ENCODE results near the gene OLR1. TPM values are rescaled to one million over a fixed set of nuclear protein-coding genes. Genes with fewer than 3 reads are reported as not detected.

The OLR1 gene
- total RNA-seq, 4 donors from 2014 or later = 0.40 to 1.2 (median 0.58) TPM; not detected in 1

- WGBS = 41% methylated on average over 1 of the region's 1 CpG
- no peak overlapping the region for H3K4me3 ChIP-seq
- H3K9me3 ChIP-seq = no peaks in the 10 kb centered on the region
- H3K4me1 ChIP-seq = peaks cover 0 to 23% (median 7%) of the 10 kb centered on the region in 4 donors
- H3K27me3 ChIP-seq = no peaks in the 10 kb centered on the region
- TF ChIP-seq, protein P1, sequence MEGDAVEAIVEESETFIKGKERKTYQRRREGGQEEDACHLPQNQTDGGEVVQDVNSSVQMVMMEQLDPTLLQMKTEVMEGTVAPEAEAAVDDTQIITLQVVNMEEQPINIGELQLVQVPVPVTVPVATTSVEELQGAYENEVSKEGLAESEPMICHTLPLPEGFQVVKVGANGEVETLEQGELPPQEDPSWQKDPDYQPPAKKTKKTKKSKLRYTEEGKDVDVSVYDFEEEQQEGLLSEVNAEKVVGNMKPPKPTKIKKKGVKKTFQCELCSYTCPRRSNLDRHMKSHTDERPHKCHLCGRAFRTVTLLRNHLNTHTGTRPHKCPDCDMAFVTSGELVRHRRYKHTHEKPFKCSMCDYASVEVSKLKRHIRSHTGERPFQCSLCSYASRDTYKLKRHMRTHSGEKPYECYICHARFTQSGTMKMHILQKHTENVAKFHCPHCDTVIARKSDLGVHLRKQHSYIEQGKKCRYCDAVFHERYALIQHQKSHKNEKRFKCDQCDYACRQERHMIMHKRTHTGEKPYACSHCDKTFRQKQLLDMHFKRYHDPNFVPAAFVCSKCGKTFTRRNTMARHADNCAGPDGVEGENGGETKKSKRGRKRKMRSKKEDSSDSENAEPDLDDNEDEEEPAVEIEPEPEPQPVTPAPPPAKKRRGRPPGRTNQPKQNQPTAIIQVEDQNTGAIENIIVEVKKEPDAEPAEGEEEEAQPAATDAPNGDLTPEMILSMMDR (IDR thresholded peaks at IDR 0.05) = no peak
- no peak for TF ChIP-seq POLR2A (IDR thresholded peaks at IDR 0.05; ENCODE audit: low read depth)
- no peak for TF ChIP-seq POLR2AphosphoS5 (IDR thresholded peaks at IDR 0.05)
- no peak for TF ChIP-seq EP300 (IDR thresholded peaks at IDR 0.05)
- no peak for DNase-seq (ENCODE audit: extremely low spot score)
- H3K36me3 ChIP-seq = no peaks in the 10 kb centered on the region
- intact Hi-C loops (cut with DNase I) = no loop called here
- no peak overlapping the region for H3K27ac ChIP-seq (replicated peaks in 1 of 4)
Measured at GRCh38 chr12:10165421-10165820, 6.5 kb downstream of the OLR1 start.

- TF ChIP-seq POLR2A (IDR thresholded peaks at IDR 0.05; ENCODE audit: low read depth) (no peak), POLR2AphosphoS5 (IDR thresholded peaks at IDR 0.05) (no peak), EP300 (IDR thresholded peaks at IDR 0.05) (no peak)
- TF ChIP-seq, protein P1 (IDR thresholded peaks at IDR 0.05) = no peak
- no peak for DNase-seq (ENCODE audit: extremely low spot score)
- H3K9me3 ChIP-seq = no peaks in the 10 kb centered on the region
- H3K27ac ChIP-seq (replicated peaks in 1 of 4) = no peak overlapping the region
- 77% methylated on average over 3 of the region's 3 CpGs for WGBS
- no peaks in the 10 kb centered on the region for H3K27me3 ChIP-seq
- H3K4me3 ChIP-seq = no peak overlapping the region
- H3K4me1 ChIP-seq = peaks cover 0 to 18% (median 14%) of the 10 kb centered on the region in 4 donors
- no peaks in the 10 kb centered on the region for H3K36me3 ChIP-seq
- intact Hi-C loops (cut with DNase I) = no loop called here
Measured at GRCh38 chr12:10163084-10163483, 8.8 kb downstream of the OLR1 start.

- intact Hi-C loops (cut with DNase I) = no loop called here
- DNase-seq (ENCODE audit: extremely low spot score) = no peak
- H3K27ac ChIP-seq (replicated peaks in 1 of 4) = peak overlapping the region; percentile 13 to 39 (median 23)
- H3K4me1 ChIP-seq = peaks cover 0 to 18% (median 14%) of the 10 kb centered on the region in 4 donors
- H3K4me3 ChIP-seq = no peak overlapping the region
- no peaks in the 10 kb centered on the region for H3K9me3 ChIP-seq
- WGBS = 51% methylated on average over 7 of the region's 7 CpGs
- TF ChIP-seq POLR2A (IDR thresholded peaks at IDR 0.05; ENCODE audit: low read depth) (no peak), EP300 (IDR thresholded peaks at IDR 0.05) (no peak), POLR2AphosphoS5 (IDR thresholded peaks at IDR 0.05) (no peak)
- TF ChIP-seq, protein P1 (IDR thresholded peaks at IDR 0.05) = no peak
- no peaks in the 10 kb centered on the region for H3K36me3 ChIP-seq
- H3K27me3 ChIP-seq = no peaks in the 10 kb centered on the region
Measured at GRCh38 chr12:10160617-10161385, 11.1 kb downstream of the OLR1 start.

DNA sequence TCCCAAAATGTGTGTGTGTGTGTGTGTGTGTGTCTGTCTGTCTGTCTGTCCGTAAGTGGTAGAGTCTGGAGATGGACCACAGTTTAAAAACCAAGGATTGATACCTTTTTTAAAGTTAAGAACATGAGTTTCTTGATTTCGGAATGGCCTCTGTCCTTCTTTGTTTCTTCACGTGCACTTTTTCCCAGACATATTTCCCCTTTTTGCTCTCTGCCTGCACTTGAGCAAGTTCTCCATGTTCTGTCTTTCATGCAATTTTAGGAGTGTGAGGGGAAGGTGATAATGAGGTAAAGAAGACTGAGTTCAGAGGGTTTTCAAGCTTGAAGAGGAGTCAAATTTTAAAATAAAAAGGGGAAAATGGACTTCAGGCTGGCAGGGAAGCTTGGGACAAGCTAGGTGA is 12.7 kb downstream of the OLR1 start:
- DNase-seq (ENCODE audit: extremely low spot score) = no peak
- no peak overlapping the region for H3K27ac ChIP-seq (replicated peaks in 1 of 4)
- H3K4me1 ChIP-seq = peaks cover 0 to 18% (median 14%) of the 10 kb centered on the region in 4 donors
- TF ChIP-seq POLR2A (IDR thresholded peaks at IDR 0.05; ENCODE audit: low read depth) = no peak
- no peak for TF ChIP-seq POLR2AphosphoS5 (IDR thresholded peaks at IDR 0.05)
- TF ChIP-seq, protein P1 (IDR thresholded peaks at IDR 0.05) = no peak
- TF ChIP-seq EP300 (IDR thresholded peaks at IDR 0.05) = no peak
- no peaks in the 10 kb centered on the region for H3K9me3 ChIP-seq
- intact Hi-C loops (cut with DNase I) = loop anchor here (10.0 kb wide), 1 partner anchor 56 kb away; the partner anchor contains the start of gene GABARAPL1
- no peaks in the 10 kb centered on the region for H3K36me3 ChIP-seq
- no peaks in the 10 kb centered on the region for H3K27me3 ChIP-seq
- 62% methylated on average over 3 of the region's 3 CpGs for WGBS
- H3K4me3 ChIP-seq = no peak overlapping the region

Measured in esophagus muscularis mucosa (tissue), 4 donors.